Measurements from ENCODE around the gene KCNC3.

The KCNC3 gene

GRCh38 chr19:50318438-50318837 is 10.7 kb downstream of the KCNC3 start:
- Histone ChIP-seq H3K4me1 (ENCODE audit: low read depth, poor library complexity, severe bottlenecking) (no peaks in the 10 kb centered on the region), H3K9ac (no peak overlapping the region)

GRCh38 chr19:50317115-50317514 is 12.1 kb downstream of the KCNC3 start:
- no peak overlapping the region for H3K4me2 ChIP-seq
- no peaks in the 10 kb centered on the region for H3K4me1 ChIP-seq (ENCODE audit: low read depth, poor library complexity, severe bottlenecking)
- peaks cover 36% of the 10 kb centered on the region; the same call in 1 of the 2 replicates for H3K27me3 ChIP-seq (ENCODE audit: insufficient read depth, low read depth)
- no peaks in the 10 kb centered on the region for H3K79me2 ChIP-seq (ENCODE audit: insufficient read depth, low read depth)
- H3K27ac ChIP-seq = no peak overlapping the region
- no peak for TF ChIP-seq CTCF (conservative IDR thresholded peaks at IDR 0.05; ENCODE audit: low read depth, low read length)
- no peaks in the 10 kb centered on the region for H3K36me3 ChIP-seq (ENCODE audit: insufficient read depth)
- no peak overlapping the region for H3K9ac ChIP-seq
- H2AFZ ChIP-seq (ENCODE audit: low read depth) = no peak overlapping the region
- no peak overlapping the region for H3K4me3 ChIP-seq (IDR thresholded peaks at IDR 0.05; ENCODE audit: insufficient read depth, low read depth, low read length)
- H4K20me1 ChIP-seq (ENCODE audit: insufficient read depth) = no peaks in the 10 kb centered on the region

More at GRCh38 chr19:50318438-50318837, 10.7 kb downstream of the KCNC3 start:
- no peak overlapping the region for H3K4me3 ChIP-seq (IDR thresholded peaks at IDR 0.05; ENCODE audit: insufficient read depth, low read depth, low read length)
- H3K27ac ChIP-seq = no peak overlapping the region
- no peak overlapping the region for H2AFZ ChIP-seq (ENCODE audit: low read depth)
- no peak for TF ChIP-seq CTCF (conservative IDR thresholded peaks at IDR 0.05; ENCODE audit: low read depth, low read length)
- no peaks in the 10 kb centered on the region for H3K36me3 ChIP-seq (ENCODE audit: insufficient read depth)
- H3K4me2 ChIP-seq = no peak overlapping the region
- H3K27me3 ChIP-seq (ENCODE audit: insufficient read depth, low read depth) = peaks cover 41% of the 10 kb centered on the region
- no peaks in the 10 kb centered on the region for H3K79me2 ChIP-seq (ENCODE audit: insufficient read depth, low read depth)
- no peaks in the 10 kb centered on the region for H4K20me1 ChIP-seq (ENCODE audit: insufficient read depth)

GRCh38 chr19:50315773-50316448 is 13.3 kb downstream of the KCNC3 start:
- TF ChIP-seq CTCF (conservative IDR thresholded peaks at IDR 0.05; ENCODE audit: low read depth, low read length) = no peak
- Histone ChIP-seq H3K36me3 (ENCODE audit: insufficient read depth) (no peaks in the 10 kb centered on the region), H3K27ac (no peak overlapping the region), H3K27me3 (ENCODE audit: insufficient read depth, low read depth) (peaks cover 28% of the 10 kb centered on the region; the same call in 1 of the 2 replicates), H3K4me2 (no peak overlapping the region), H3K9ac (no peak overlapping the region), H3K4me3 (IDR thresholded peaks at IDR 0.05; ENCODE audit: insufficient read depth, low read depth, low read length) (no peak overlapping the region), H4K20me1 (ENCODE audit: insufficient read depth) (no peaks in the 10 kb centered on the region), H3K79me2 (ENCODE audit: insufficient read depth, low read depth) (no peaks in the 10 kb centered on the region), H3K4me1 (ENCODE audit: low read depth, poor library complexity, severe bottlenecking) (no peaks in the 10 kb centered on the region), H2AFZ (ENCODE audit: low read depth) (no peak overlapping the region)

GRCh38 chr19:50314724-50315708 is 14.2 kb downstream of the KCNC3 start:
- no peak overlapping the region for H3K27ac ChIP-seq
- no peak overlapping the region for H3K4me2 ChIP-seq
- no peak overlapping the region for H2AFZ ChIP-seq (ENCODE audit: low read depth)
- H3K4me1 ChIP-seq (ENCODE audit: low read depth, poor library complexity, severe bottlenecking) = no peaks in the 10 kb centered on the region
- H3K79me2 ChIP-seq (ENCODE audit: insufficient read depth, low read depth) = no peaks in the 10 kb centered on the region
- H3K4me3 ChIP-seq (IDR thresholded peaks at IDR 0.05; ENCODE audit: insufficient read depth, low read depth, low read length) = no peak overlapping the region
- no peak overlapping the region for H3K9ac ChIP-seq
- no peak for TF ChIP-seq CTCF (conservative IDR thresholded peaks at IDR 0.05; ENCODE audit: low read depth, low read length)
- no peaks in the 10 kb centered on the region for H4K20me1 ChIP-seq (ENCODE audit: insufficient read depth)
- H3K27me3 ChIP-seq (ENCODE audit: insufficient read depth, low read depth) = peaks cover 28% of the 10 kb centered on the region; the same call in 1 of the 2 replicates
- no peaks in the 10 kb centered on the region for H3K36me3 ChIP-seq (ENCODE audit: insufficient read depth)
